Fibroblast of villous mesenchyme (primary cell): Measurements from ENCODE around the gene XIRP1. TPM values are rescaled to one million over a fixed set of nuclear protein-coding genes. Genes with fewer than 3 reads are reported as not detected.

ENCODE experiments used
- DNase-seq: peaks from one replicate; pipeline ENCODE4 v3.0.0-alpha.2; 2010; ENCODE audit warnings: low read depth
- H3K4me3 ChIP-seq: 2 replicates; pipeline ENCODE4 v1.5.1; 2011; ENCODE audit warnings: low read depth, mild to moderate bottlenecking, low read length
- CTCF ChIP-seq: IDR thresholded peaks from 2 replicates; pipeline ENCODE4 v1.5.1; 2012; ENCODE audit warnings: low read depth, mild to moderate bottlenecking, low read length; ENCODE audit not compliant: insufficient read depth
- total RNA-seq: library from RNA; depleted of rRNA; stranded (reverse); fragments of >200 nt; gene quantifications from 2 replicates; pipeline ENCODE4 v1.2.3, GENCODE V29; 2012

The XIRP1 gene, protein sequence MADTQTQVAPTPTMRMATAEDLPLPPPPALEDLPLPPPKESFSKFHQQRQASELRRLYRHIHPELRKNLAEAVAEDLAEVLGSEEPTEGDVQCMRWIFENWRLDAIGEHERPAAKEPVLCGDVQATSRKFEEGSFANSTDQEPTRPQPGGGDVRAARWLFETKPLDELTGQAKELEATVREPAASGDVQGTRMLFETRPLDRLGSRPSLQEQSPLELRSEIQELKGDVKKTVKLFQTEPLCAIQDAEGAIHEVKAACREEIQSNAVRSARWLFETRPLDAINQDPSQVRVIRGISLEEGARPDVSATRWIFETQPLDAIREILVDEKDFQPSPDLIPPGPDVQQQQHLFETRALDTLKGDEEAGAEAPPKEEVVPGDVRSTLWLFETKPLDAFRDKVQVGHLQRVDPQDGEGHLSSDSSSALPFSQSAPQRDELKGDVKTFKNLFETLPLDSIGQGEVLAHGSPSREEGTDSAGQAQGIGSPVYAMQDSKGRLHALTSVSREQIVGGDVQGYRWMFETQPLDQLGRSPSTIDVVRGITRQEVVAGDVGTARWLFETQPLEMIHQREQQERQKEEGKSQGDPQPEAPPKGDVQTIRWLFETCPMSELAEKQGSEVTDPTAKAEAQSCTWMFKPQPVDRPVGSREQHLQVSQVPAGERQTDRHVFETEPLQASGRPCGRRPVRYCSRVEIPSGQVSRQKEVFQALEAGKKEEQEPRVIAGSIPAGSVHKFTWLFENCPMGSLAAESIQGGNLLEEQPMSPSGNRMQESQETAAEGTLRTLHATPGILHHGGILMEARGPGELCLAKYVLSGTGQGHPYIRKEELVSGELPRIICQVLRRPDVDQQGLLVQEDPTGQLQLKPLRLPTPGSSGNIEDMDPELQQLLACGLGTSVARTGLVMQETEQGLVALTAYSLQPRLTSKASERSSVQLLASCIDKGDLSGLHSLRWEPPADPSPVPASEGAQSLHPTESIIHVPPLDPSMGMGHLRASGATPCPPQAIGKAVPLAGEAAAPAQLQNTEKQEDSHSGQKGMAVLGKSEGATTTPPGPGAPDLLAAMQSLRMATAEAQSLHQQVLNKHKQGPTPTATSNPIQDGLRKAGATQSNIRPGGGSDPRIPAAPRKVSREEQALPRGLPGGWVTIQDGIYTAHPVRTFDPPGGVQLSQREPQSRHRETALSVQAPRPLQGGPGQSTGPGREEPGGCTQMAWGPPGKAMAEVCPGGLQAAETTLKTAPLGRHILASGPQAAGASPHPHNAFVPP (N-terminal part only)
- total RNA-seq, result under 0.01 TPM in 1 of 2 replicates, not detected in the other

GRCh38 chr3:39192490-39193092 lies at the start of gene XIRP1:
Gene XIRP1, minus strand, starts transcription at chr3:39192595. Its CDS starts 3,150 bp downstream, at chr3:39189445.
- no peak for TF ChIP-seq CTCF
- no peak for DNase-seq
- no peak within 1 kb of the TSS for H3K4me3 ChIP-seq

DNA sequence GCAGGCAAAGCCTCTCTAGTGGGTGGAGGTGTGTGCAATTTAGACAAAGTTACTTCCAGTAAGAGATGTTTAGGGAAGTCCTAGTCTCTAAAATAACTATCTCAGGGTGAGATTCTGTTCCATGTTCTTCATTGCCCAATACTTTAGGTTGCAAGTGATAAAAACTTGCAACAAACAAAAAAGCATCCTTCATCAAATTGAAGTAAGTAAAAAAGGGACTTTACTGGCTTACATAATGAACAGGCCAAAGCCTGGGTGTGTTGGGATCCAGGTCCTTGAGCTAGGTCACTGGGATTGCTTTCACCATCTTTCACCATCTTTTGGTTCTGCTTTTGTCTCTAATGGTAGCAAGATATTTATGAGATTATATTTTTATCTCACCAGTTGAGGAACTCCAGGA lies 49.2 kb upstream of the XIRP1 start:
- DNase-seq, result no peak
- no peak overlapping the region for H3K4me3 ChIP-seq
- no peak for TF ChIP-seq CTCF

GRCh38 chr3:39237027-39237426 lies 44.6 kb upstream of the XIRP1 start:
- TF ChIP-seq CTCF, result no peak
- no peak for DNase-seq
- no peak overlapping the region for H3K4me3 ChIP-seq

GRCh38 chr3:39234651-39235050 lies 42.3 kb upstream of the XIRP1 start:
- H3K4me3 ChIP-seq, result no peak overlapping the region
- no peak for DNase-seq
- no peak for TF ChIP-seq CTCF

DNA sequence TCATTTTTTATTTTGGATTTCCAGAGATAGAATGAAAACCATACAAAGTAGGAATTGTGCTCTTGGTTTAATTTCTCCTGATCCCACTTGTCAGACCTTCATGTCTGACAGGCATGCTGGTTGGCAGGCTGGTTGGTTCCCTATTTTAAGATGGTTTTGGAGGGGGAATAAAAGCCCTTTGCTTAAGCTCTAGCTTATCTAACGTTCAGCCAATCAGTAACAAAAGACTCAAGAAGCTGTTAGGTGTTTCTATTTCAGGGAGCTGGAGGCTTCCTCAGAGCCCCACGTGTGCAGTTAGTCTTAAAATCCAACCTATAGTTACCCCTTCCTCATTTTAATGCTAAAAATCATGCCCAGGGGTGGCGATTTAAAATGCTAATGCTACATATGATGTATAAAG lies 40.5 kb upstream of the XIRP1 start:
- TF ChIP-seq CTCF, result no peak
- no peak overlapping the region for H3K4me3 ChIP-seq
- DNase-seq, result no peak

DNA sequence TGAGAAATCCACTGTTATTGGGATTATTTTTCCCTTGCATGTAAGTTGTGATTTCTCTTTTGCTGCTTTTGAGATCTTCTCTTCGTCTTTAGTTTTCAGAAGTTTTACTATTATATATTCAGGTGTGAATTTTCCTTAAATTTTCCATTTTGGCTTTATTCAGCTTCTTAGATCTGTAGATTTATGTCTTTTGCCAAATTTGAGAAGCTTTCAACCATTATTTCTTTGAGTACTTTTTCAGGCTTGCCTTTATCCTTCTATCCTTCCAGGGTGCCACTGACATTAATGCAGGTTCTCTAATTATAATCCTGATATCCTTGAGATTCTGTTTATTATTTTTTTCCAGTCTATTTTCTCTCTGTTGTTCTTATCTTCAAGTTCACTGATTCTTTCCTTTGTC lies 38.1 kb upstream of the XIRP1 start:
- DNase-seq, result no peak
- H3K4me3 ChIP-seq, result no peak overlapping the region
- no peak for TF ChIP-seq CTCF
